Neutrophil (primary cell): ENCODE data around the gene FBP2.
"Not testable (repeated sequence)": the region's sequence is repeated elsewhere in the genome, so short reads cannot be mapped to it uniquely, and the experiment has no call there.

Source experiments
- H3K27ac ChIP-seq: fragments of 200-600 bp; sonication (generic); 2 replicates; pipeline ENCODE4 v1.5.1; 2016; ENCODE audit warnings: mild to moderate bottlenecking, moderate library complexity
- H3K27me3 ChIP-seq: fragments of 200-600 bp; sonication (generic); 2 replicates; pipeline ENCODE4 v1.6.0; 2016; ENCODE audit warnings: mild to moderate bottlenecking
- H3K36me3 ChIP-seq: fragments of 200-600 bp; sonication (generic); 2 replicates; pipeline ENCODE4 v1.5.1; 2017
- H3K4me1 ChIP-seq, 2 experiments: fragments of 200-600 bp in 1 of 2; sonication (generic) in 1 of 2; 1 replicate in 1 of 2; 2 replicates in 1 of 2; pipeline versions ENCODE4 v1.5.1 to v1.6.1; 2013 to 2016; ENCODE audit warnings: low read depth in 1 of 2, low read length in 1 of 2, mild to moderate bottlenecking in 1 of 2, moderate library complexity in 1 of 2; ENCODE audit not compliant: control insufficient read depth in 1 of 2, insufficient read depth in 1 of 2
- H3K4me3 ChIP-seq, 2 experiments: fragments of 200-600 bp in 1 of 2; sonication (generic) in 1 of 2; 1 replicate in 1 of 2; 2 replicates in 1 of 2; pipeline ENCODE4 v1.5.1; 2013 to 2016; ENCODE audit warnings: low read depth in 1 of 2, low read length in 1 of 2, mild to moderate bottlenecking in 1 of 2, moderate library complexity in 1 of 2
- H3K9me3 ChIP-seq: fragments of 200-600 bp; sonication (generic); 2 replicates; pipeline ENCODE4 v1.5.1; 2016
- CTCF ChIP-seq: fragments of 200-600 bp; sonication (generic); IDR thresholded peaks from 2 replicates; pipeline ENCODE4 v1.5.1; 2016; ENCODE audit warnings: antibody characterized with exemption

The FBP2 gene

DNA sequence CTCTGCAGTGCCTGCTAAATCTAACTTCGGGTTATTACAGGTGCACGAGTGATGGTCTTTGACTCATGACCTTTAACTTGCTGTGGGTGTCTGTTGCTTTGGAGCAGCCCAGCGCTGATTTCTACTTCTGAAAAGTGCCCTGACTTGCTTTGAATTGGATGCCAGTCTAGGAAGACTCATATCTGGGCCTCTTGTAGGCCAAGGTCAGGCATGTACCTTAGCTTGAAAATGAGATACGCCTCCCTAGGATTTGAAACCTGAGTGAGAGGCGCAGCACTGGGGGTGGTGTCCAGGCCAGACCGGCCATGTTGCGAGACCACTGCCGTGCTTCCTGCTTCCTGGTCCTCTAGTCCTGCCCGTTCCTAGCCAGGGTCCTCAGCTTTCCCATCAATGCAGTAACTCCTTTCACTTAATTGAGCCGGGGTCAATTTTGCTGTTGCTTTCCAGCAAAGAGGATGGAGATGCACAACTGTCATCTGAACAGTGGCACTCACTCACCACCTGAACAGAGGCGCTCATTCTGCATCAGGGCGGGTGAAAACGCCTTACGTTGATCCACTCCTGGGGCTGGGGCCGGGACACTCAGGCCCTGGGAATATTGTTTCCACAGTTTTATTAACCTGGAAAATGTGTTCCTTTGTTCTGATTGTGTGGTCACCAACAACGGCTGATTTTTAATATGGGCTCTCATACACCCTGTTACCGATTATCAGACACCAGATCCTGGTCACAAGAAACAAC, 24.5 kb downstream of the FBP2 start:
- no peaks in the 10 kb centered on the region for H3K36me3 ChIP-seq
- H3K27ac ChIP-seq: no peak overlapping the region
- TF ChIP-seq CTCF: no peak
- H3K4me3 ChIP-seq: no peak overlapping the region
- no peaks in the 10 kb centered on the region for H3K4me1 ChIP-seq
- no peaks in the 10 kb centered on the region for H3K9me3 ChIP-seq
- H3K27me3 ChIP-seq: no peaks in the 10 kb centered on the region

GRCh38 chr9:94568250-94568889, 25.3 kb downstream of the FBP2 start:
- no peak for TF ChIP-seq CTCF
- Histone ChIP-seq H3K36me3 (no peaks in the 10 kb centered on the region), H3K27me3 (no peaks in the 10 kb centered on the region), H3K9me3 (no peaks in the 10 kb centered on the region), H3K27ac (no peak overlapping the region), H3K4me3 (no peak overlapping the region), H3K4me1 (no peaks in the 10 kb centered on the region)

DNA sequence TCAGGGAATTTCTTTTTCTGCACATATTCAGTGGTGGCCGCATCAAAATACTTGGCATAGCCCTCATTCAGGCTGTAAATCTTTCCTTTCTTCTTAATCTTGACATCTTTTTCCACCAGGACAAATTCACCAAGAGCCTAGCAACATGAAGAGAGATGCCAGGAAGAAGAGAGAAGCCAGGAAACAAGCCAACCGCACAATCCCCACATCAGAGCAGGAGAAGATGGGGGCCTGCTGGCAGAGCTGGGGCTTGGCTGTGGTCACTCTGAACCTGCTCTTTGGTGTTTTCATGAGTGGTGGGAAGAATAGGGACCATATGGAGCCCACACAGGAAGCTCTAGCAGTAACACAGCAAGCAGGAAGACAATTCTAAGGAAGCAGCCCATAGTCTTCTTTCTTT, 26.4 kb downstream of the FBP2 start:
- H3K4me3 ChIP-seq: no peak overlapping the region
- no peaks in the 10 kb centered on the region for H3K4me1 ChIP-seq
- H3K36me3 ChIP-seq: no peaks in the 10 kb centered on the region
- no peaks in the 10 kb centered on the region for H3K9me3 ChIP-seq
- TF ChIP-seq CTCF: no peak
- H3K27me3 ChIP-seq: no peaks in the 10 kb centered on the region
- H3K27ac ChIP-seq: no peak overlapping the region

GRCh38 chr9:94566550-94566949, 27.1 kb downstream of the FBP2 start:
- TF ChIP-seq CTCF: no peak
- no peaks in the 10 kb centered on the region for H3K27me3 ChIP-seq
- H3K4me3 ChIP-seq: no peak overlapping the region
- no peak overlapping the region for H3K27ac ChIP-seq
- no peaks in the 10 kb centered on the region for H3K36me3 ChIP-seq
- no peaks in the 10 kb centered on the region for H3K9me3 ChIP-seq
- no peaks in the 10 kb centered on the region for H3K4me1 ChIP-seq

GRCh38 chr9:94564279-94564678, 29.3 kb downstream of the FBP2 start:
- not testable (repeated sequence) for H3K4me3 ChIP-seq, H3K9me3 ChIP-seq, H3K27me3 ChIP-seq, H3K27ac ChIP-seq, H3K4me1 ChIP-seq, H3K36me3 ChIP-seq

- H3K4me1 ChIP-seq: no peaks in the 10 kb centered on the region
- no peaks in the 10 kb centered on the region for H3K9me3 ChIP-seq
- H3K4me3 ChIP-seq: no peak overlapping the region
- TF ChIP-seq CTCF: no peak
- no peaks in the 10 kb centered on the region for H3K27me3 ChIP-seq
- H3K36me3 ChIP-seq: no peaks in the 10 kb centered on the region
- no peak overlapping the region for H3K27ac ChIP-seq
Measured at GRCh38 chr9:94563548-94563947, 30.1 kb downstream of the FBP2 start.
